Kidney capillary endothelial cell (primary cell): ENCODE results near the gene ACAA2.

Experiments used
- DNase-seq: peaks from one replicate; pipeline ENCODE4 v3.0.0-alpha.2; 2018; ENCODE audit warnings: low spot score

Gene ACAA2

DNA sequence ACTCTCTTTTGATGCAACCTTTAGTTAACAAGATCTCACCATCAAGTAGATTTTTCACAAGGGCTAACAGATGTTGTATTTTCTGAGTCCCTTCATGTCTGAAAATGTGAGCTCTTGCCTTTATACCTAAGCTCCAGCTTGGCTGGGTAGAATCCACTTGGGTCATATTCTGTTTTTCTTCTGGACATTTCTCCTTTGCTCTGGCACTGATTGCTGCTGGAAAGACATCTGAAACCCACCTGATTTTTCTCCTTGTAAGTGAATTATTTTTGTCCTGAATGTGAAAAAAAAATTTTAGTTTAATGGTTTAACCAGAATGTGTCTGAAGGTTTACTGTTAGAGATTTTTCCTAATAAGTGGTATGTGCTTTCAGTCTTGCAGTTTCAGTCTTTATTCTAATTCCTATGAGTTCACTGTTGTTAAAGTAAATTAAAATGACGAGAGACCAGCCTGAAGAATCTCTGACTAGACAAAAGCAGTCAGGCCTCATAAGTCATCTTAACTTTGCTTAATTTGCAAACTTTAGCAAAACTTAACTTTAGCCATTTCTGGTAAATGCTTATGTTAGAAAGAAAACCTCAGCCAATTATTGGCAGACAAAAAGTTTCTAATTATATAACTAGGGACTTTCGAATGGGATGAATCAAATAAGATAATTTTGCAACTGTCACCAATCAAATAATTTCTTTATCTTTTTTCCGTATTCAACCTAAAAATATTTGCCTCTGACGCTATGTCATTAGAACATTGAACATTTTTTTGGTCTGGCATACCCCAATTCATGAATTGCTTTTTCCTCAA lies 70.8 kb downstream of the ACAA2 start:
- DNase-seq, result no peak

DNA sequence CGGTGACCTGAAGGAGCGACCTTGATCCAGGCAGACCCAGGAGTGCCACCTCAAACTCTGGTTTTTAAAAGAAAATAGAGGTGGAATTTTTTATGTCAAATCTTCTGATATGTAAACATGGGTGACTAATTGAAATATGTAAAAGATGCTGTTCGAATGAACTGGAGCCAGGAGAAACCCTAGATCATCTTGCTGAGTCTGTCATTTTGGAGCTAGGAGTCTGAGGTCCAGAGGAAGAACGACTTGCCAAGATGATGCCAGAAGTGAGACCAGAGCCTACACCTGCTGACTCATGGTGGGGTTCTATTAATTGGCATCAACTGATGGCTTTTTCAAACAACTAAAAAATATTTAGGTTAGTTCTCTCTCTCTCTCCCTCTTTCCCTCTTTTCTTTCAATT lies 74.1 kb downstream of the ACAA2 start:
- no peak for DNase-seq

DNA sequence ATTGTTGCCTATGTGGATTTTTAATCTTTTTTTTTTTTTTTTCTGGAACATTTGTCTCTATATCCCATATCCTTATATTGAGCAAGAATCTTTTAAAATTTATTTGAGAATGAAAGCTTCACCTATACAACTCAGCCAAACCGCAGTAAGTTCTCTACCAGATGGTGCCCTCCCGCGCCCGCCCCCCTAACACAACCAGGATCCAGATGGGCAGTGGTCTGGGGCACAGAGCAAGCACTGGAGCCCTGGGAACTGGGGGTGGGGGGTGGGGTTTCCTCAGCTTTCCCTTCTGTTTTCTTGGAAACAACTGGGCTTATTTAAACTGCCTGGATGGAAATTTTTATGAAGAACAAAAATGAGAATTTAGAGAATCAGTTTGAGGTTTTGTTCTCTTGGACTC lies 74.6 kb downstream of the ACAA2 start:
- no peak for DNase-seq

DNA sequence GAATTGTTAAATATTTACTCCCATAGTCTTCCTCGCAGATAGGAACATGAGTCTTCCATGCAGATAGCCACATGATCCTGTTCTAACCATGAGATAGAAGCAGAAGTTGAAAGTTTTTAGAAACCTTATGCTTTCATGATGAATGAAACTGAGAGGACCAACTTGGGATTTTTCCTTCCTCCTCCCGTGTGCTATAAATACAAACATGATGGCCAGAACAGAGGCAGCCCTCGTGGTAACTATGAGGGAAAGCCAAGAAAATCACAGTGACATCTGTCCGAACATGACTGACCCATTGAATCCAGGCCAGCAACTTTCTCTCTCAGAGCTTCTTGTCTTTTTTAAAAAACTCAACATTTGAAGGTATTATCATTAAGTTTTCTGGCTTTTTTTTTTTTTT lies 78.5 kb downstream of the ACAA2 start:
- no peak for DNase-seq

DNA sequence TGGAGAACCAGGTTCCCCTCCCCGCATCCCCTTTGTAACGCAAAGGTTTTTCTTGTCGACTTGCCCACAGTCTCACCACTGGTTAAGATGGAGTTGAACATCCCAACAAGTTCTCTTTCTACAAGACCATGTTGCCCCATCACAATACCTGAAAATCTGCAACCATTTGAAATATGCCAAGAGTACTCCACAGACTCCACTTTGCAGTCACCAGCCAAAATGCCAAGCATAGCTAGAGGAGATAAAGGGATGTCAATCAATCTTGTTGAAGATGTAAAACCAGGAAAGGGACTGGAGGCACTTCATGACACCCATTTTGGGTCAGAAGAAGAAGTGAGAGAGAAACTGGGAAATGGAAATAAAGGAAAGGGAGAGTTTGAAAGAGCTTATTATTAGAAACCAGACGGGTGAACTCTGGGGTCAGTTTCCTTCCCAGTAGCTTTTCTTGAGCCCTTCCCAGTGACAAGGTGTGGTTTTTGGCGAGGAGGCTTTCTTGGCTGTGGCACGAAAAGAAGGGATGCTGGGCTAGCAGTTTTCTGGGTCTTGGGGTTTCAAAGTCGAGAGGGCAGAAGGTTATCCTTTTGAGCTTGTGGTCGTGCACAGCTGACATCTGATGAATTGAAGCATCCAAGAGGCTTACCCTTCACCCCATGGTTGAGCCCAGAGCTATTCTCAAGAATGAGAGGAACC lies 79.3 kb downstream of the ACAA2 start:
- no peak for DNase-seq

DNA sequence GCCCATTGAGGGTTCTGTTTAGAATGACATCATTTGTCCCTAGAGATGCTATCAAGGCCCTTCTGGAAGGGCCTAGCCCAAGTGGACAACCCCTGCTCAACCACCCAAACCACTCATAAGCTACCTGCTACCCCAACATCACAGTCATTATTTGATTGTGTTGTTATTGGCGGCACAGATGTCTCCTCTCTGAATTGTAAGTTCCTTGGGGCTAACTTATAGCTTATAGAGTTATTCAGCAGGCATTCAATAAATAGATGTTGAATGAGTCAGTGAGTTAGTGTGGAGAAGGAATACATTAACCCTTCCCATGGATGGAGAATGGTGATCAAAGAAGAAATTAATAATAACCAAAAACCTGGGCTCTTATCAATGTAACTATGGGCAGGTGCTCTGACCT lies 80.0 kb downstream of the ACAA2 start:
- no peak for DNase-seq
